ENCODE data around the gene MMP24OS.
A peak's percentile ranks its signal among the peaks of the same experiment; 100 is the strongest.

Gene MMP24OS

DNA sequence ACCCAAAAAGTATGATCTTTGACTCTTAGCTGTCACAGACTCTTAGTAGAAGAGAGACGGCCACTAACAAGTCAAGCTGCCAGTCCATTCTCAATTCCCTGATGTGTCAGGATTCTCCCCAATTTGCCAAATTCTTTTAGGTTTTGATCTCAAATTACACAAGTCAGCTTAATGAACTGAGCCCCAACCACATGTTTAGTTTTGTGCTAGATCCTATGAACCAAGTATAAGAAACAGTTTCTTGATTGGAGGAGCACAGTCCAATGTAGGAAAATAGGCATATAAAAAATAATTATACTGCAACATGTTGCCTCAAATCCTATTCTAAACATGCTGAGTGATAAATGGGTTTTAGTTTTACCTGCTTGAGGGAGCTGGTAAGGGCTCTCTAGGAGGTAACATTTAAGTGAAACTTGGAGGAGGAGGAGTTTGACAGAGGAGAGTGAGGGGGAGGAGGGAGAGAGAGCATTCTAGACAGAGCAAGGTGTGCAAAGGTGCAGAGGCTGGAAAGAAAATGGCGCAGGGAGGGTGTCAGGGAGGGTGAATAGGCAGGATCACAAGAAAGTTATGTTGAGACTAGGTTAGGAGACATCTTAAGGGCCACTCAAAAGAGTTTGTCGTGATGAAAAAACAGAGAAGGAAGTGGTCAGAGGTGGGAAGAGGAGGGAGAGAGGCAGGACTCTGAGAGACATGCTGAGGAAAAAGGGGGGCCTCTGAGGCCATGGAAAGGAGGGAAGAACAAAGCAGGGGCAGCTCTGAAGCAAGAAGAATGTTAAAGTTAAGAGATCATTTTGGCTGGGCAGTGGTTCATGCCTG, 37.1 kb upstream of the MMP24OS start:
- DNase-seq (ENCODE audit: low spot score) = no peak
- in situ Hi-C loops (cut with MboI; ENCODE audit: low pct_unique_long_range_greater_than_20kb, low sequenced_read_pairs, unreplicated experiment) = no loop called here
- TF ChIP-seq, protein P1, sequence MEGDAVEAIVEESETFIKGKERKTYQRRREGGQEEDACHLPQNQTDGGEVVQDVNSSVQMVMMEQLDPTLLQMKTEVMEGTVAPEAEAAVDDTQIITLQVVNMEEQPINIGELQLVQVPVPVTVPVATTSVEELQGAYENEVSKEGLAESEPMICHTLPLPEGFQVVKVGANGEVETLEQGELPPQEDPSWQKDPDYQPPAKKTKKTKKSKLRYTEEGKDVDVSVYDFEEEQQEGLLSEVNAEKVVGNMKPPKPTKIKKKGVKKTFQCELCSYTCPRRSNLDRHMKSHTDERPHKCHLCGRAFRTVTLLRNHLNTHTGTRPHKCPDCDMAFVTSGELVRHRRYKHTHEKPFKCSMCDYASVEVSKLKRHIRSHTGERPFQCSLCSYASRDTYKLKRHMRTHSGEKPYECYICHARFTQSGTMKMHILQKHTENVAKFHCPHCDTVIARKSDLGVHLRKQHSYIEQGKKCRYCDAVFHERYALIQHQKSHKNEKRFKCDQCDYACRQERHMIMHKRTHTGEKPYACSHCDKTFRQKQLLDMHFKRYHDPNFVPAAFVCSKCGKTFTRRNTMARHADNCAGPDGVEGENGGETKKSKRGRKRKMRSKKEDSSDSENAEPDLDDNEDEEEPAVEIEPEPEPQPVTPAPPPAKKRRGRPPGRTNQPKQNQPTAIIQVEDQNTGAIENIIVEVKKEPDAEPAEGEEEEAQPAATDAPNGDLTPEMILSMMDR (IDR thresholded peaks at IDR 0.05; ENCODE audit: extremely low read depth, insufficient read depth, missing control alignments) = no peak

DNA sequence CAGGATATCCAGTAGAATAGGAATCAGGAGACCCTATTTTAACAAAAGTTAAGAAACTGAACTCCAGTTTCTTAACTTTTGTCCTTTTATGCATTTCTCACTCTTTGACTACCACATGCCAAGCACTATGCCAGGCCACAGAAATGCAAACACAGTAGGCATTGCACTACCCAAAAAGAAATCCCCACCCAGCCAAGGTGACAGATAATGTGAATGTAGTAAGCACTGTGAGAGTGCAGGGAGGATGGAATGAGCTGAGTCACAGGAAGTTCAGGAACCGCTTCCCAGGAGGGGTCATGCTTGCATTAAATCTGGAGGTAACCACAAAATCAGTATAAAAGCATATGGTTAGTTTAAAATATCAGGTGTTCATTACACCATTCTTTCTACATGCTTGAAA, 34.4 kb upstream of the MMP24OS start:
- in situ Hi-C loops (cut with MboI; ENCODE audit: low pct_unique_long_range_greater_than_20kb, low sequenced_read_pairs, unreplicated experiment) = no loop called here
- TF ChIP-seq, protein P1 (IDR thresholded peaks at IDR 0.05; ENCODE audit: extremely low read depth, insufficient read depth, missing control alignments) = no peak
- no peak for DNase-seq (ENCODE audit: low spot score)

DNA sequence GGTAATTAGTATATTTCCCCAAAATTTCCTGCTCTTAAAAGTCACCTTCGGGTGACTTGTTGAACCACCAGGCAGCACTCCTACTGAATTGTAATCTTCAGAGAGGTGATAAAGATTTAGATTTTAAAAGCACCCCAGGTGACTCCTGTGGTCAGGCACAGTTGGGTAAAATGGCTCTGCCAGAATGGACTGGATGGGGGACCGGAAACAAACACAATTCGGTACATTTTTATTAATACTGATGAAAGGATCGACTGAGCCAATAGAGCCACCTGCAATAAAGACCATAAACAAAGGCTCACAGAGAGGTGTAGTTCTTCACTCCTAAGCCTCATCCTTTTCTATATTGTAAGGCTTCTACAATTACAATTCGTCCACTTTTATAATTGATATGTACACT, 33.9 kb upstream of the MMP24OS start:
- TF ChIP-seq, protein P1 (IDR thresholded peaks at IDR 0.05; ENCODE audit: extremely low read depth, insufficient read depth, missing control alignments) = no peak
- DNase-seq (ENCODE audit: low spot score) = no peak
- in situ Hi-C loops (cut with MboI; ENCODE audit: low pct_unique_long_range_greater_than_20kb, low sequenced_read_pairs, unreplicated experiment) = no loop called here

DNA sequence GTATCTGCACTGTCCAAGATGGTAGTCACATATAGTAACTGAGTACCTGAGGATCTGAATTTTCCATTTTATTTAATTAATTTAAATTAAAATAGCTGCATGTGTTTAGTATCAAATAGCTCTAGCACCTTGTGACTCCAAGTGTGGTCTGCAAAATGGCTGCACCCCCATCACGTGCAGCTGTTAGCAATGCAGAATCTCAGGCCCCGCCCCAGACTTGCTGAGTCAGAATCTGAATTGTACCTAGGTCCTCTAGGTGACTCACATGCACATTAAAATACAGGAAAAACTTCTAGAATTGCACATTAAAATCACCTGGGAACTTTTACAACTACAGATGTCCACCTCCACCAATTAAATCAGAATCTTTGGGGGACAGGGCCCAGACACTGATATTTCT, 33.5 kb upstream of the MMP24OS start:
- DNase-seq (ENCODE audit: low spot score) = no peak
- TF ChIP-seq, protein P1 (IDR thresholded peaks at IDR 0.05; ENCODE audit: extremely low read depth, insufficient read depth, missing control alignments) = no peak
- in situ Hi-C loops (cut with MboI; ENCODE audit: low pct_unique_long_range_greater_than_20kb, low sequenced_read_pairs, unreplicated experiment) = no loop called here

DNA sequence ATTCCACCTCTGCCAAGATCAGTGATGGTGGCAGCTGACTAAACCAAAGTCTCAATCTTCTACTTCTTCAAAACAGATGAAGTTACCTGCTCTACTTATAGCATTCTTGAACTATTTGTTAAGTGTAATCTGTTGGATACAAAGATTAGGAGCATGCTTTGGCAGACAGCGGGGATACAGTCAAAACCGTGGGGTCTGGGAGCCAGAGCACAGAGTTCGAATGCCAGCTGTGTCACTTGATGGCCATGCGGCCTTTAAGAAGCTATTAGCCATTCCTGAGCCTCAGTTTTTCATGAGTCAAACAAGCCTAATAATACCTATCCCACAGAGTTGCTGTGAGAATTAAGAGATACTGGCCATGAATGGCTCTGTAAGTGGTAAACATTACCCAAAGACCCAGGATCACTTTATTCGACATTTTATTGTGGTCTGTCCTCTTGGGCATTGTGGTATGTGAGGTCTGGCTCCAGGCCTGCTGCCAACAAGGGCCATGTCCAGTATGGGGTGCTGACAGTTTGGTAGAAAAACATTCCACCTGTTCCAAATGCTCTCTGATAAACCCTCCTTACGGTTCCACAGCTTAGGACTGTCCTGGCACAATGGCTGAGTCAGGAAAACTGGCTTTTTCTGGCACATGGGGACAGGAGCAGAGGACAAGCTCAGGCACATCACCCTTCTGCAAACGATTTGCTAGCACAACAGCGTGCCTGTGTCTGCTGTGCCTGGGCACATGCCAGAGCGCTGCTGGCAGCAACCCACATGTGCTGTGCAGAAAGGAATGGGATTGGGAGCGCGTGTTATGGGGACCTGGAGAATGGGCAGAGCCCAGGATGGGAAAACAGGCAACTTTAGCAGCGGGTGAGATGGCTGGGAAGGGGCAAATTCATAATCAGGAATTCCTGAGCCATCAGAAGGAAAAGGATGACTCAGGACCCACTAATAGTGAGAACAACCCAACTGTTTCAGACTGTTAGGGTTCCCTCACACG, 30.0 kb upstream of the MMP24OS start:
- TF ChIP-seq, protein P1 (IDR thresholded peaks at IDR 0.05; ENCODE audit: extremely low read depth, insufficient read depth, missing control alignments) = no peak
- no peak for DNase-seq (ENCODE audit: low spot score)
- in situ Hi-C loops (cut with MboI; ENCODE audit: low pct_unique_long_range_greater_than_20kb, low sequenced_read_pairs, unreplicated experiment) = loop anchor here (10.0 kb wide), 1 partner anchor 137 kb away; no protein-coding TSS in a partner anchor

DNA sequence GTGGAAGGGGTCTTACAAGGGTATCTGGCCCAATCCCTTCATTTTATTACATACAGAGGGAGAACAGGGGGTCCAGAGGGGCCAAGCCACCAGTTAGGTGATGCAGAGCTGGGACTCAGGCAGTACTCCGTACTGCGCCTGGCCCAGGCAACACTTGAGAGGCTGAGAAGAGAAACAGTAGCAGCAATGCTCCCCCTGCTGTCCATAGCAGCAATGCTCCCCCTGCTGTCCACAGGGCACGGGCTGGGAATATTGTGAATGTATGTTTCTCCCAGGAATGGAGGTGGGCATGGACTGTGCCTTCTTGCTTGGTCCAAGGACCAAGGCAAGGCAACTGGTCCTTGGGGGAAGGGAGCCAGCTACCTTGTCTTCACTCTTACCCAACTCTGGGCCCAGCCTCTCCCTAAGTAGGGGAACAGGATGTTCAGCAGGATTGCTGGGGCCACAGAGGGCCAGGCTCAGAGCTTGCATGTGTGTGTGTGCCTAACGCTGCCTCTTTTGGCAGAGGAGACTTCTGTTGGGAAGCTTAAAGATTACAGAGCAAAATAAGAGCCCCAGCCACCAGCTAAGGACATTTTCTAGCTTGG, 29.1 kb upstream of the MMP24OS start:
- in situ Hi-C loops (cut with MboI; ENCODE audit: low pct_unique_long_range_greater_than_20kb, low sequenced_read_pairs, unreplicated experiment) = loop anchor here (10.0 kb wide), 1 partner anchor 138 kb away; no protein-coding TSS in a partner anchor
- no peak for DNase-seq (ENCODE audit: low spot score)

More for the DNA sequence above, 29.1 kb upstream of the MMP24OS start:
- TF ChIP-seq, protein P1 (IDR thresholded peaks at IDR 0.05; ENCODE audit: extremely low read depth, insufficient read depth, missing control alignments) = peak; percentile 68

All from GM13977 (cell line).